AG04449 (cell line): Measurements from ENCODE around the gene KRTAP9-4.
"Not testable (repeated sequence)": the region's sequence is repeated elsewhere in the genome, so short reads cannot be mapped to it uniquely, and the experiment has no call there.

ENCODE experiments used
- CTCF ChIA-PET: fragments of 350-600 bp; formaldehyde crosslinking; extraction: SDS; loops from one replicate; lab custom pipeline; 2021; ENCODE audit warnings: antibody characterized with exemption; lab: Yijun Ruan, JAX
- POLR2A ChIA-PET: fragments of 400-600, 350-600 bp; formaldehyde crosslinking; extraction: SDS; loops from one replicate; lab custom pipeline; 2020; ENCODE audit warnings: antibody characterized with exemption, inconsistent platforms; lab: Yijun Ruan, JAX
- DNase-seq: peaks from one replicate; pipeline ENCODE4 v3.0.0-alpha.2; 2010; ENCODE audit warnings: low read depth, low spot score
- H3K4me3 ChIP-seq: 2 replicates; pipeline ENCODE4 v1.5.1; 2011; ENCODE audit warnings: low read depth, mild to moderate bottlenecking, control low read depth, low read length
- CTCF ChIP-seq: IDR thresholded peaks from one replicate; pipeline ENCODE4 v1.5.1; 2011; ENCODE audit warnings: mild to moderate bottlenecking, moderate library complexity, low read length, control low read depth, inconsistent platforms; ENCODE audit not compliant: insufficient read depth; ENCODE audit errors: missing control alignments

The KRTAP9-4 gene

GRCh38 chr17:41256291-41256685 lies 6.8 kb downstream of the KRTAP9-4 start:
- POLR2A ChIA-PET = no interaction called here
- no peak for TF ChIP-seq CTCF
- CTCF ChIA-PET = no interaction called here
- no peak for DNase-seq
- no peak overlapping the region for H3K4me3 ChIP-seq

- POLR2A ChIA-PET = no interaction called here
- no peak for TF ChIP-seq CTCF
- no peak overlapping the region for H3K4me3 ChIP-seq
- CTCF ChIA-PET = no interaction called here
- no peak for DNase-seq
Measured at GRCh38 chr17:41258406-41258805, 8.9 kb downstream of the KRTAP9-4 start.

GRCh38 chr17:41263212-41263611 lies 13.7 kb downstream of the KRTAP9-4 start:
- DNase-seq = no peak
- CTCF ChIA-PET = no interaction called here
- H3K4me3 ChIP-seq = no peak overlapping the region
- no peak for TF ChIP-seq CTCF
- POLR2A ChIA-PET = no interaction called here

GRCh38 chr17:41264599-41264998 lies 15.1 kb downstream of the KRTAP9-4 start:
- CTCF ChIA-PET = interaction anchor here (1.6 kb wide), 1 partner anchor 65 kb away, joined by 3 read pairs; no protein-coding TSS in a partner anchor
- no peak for TF ChIP-seq CTCF
- no peak overlapping the region for H3K4me3 ChIP-seq
- POLR2A ChIA-PET = no interaction called here
- DNase-seq = no peak

GRCh38 chr17:41265078-41265477 lies 15.6 kb downstream of the KRTAP9-4 start, which contains the start of gene KRTAP9-6:
Gene KRTAP9-6 (plus strand): TSS chr17:41265378. CDS start chr17:41265378, 0 bp downstream.
- POLR2A ChIA-PET = no interaction called here
- no peak for DNase-seq
- no peak within 1 kb of the TSS for H3K4me3 ChIP-seq
- no peak for TF ChIP-seq CTCF
- CTCF ChIA-PET = interaction anchor here (1.4 to 1.6 kb wide), 2 partner anchors 12 to 64 kb away, joined by 3 to 4 read pairs; no protein-coding TSS in a partner anchor

GRCh38 chr17:41267711-41268110 lies 18.2 kb downstream of the KRTAP9-4 start:
- POLR2A ChIA-PET = no interaction called here
- TF ChIP-seq CTCF = no peak
- CTCF ChIA-PET = interaction anchor here (1.5 kb wide), 1 partner anchor 9 kb away, joined by 3 read pairs; no protein-coding TSS in a partner anchor
- H3K4me3 ChIP-seq = no peak overlapping the region
- no peak for DNase-seq

GRCh38 chr17:41271323-41271722 lies 21.8 kb downstream of the KRTAP9-4 start:
- H3K4me3 ChIP-seq, POLR2A ChIA-PET, DNase-seq, CTCF ChIA-PET: not testable (repeated sequence)
